AG10803 (cell line): Measurements from ENCODE around the gene CACHD1.

Experiments used
- DNase-seq: peaks from one replicate; pipeline ENCODE4 v3.0.0; 2010; ENCODE audit warnings: low read depth
- H3K4me3 ChIP-seq: 2 replicates; pipeline ENCODE4 v1.5.1; 2011; ENCODE audit warnings: mild to moderate bottlenecking, low read length, control low read depth
- CTCF ChIP-seq: conservative IDR thresholded peaks from 2 replicates; pipeline ENCODE4 v1.5.1; 2011; ENCODE audit warnings: mild to moderate bottlenecking, low read length, control low read depth, inconsistent platforms

Gene CACHD1

GRCh38 chr1:64484651-64485050 is 14.7 kb downstream of the CACHD1 start:
- no peak for TF ChIP-seq CTCF
- DNase-seq: no peak
- no peak overlapping the region for H3K4me3 ChIP-seq

- H3K4me3 ChIP-seq: no peak overlapping the region
- DNase-seq: no peak
- TF ChIP-seq CTCF: no peak
These were observed 16.3 kb downstream of the CACHD1 start for GRCh38 chr1:64486193-64486592.

GRCh38 chr1:64487061-64487460 is 17.1 kb downstream of the CACHD1 start:
- no peak for TF ChIP-seq CTCF
- H3K4me3 ChIP-seq: no peak overlapping the region
- DNase-seq: no peak

GRCh38 chr1:64488862-64489261 is 18.9 kb downstream of the CACHD1 start:
- no peak for TF ChIP-seq CTCF
- no peak for DNase-seq
- H3K4me3 ChIP-seq: no peak overlapping the region

GRCh38 chr1:64489707-64490106 is 19.8 kb downstream of the CACHD1 start:
- no peak for TF ChIP-seq CTCF
- no peak overlapping the region for H3K4me3 ChIP-seq
- DNase-seq: no peak

- TF ChIP-seq CTCF: no peak
- H3K4me3 ChIP-seq: no peak overlapping the region
- no peak for DNase-seq
These were observed 20.4 kb downstream of the CACHD1 start for GRCh38 chr1:64490213-64490818.

- no peak for DNase-seq
These were observed 22.5 kb downstream of the CACHD1 start for GRCh38 chr1:64492424-64492823.

More at GRCh38 chr1:64492424-64492823, 22.5 kb downstream of the CACHD1 start:
- no peak for TF ChIP-seq CTCF
- H3K4me3 ChIP-seq: no peak overlapping the region
